ENCODE data around the gene C1QA.

C1QA gene

GRCh38 chr1:22636353-22636752 is at the start of gene C1QA:
Gene C1QA, plus strand, starts transcription at chr1:22636628. Its CDS starts 989 bp downstream, at chr1:22637617.
- Histone ChIP-seq H3K9me3 (ENCODE audit: severe bottlenecking) (no peaks in the 10 kb centered on the region), H3K4me3 (ENCODE audit: low read depth, low read length) (no peak within 1 kb of the TSS), H3K27ac (no peak within 1 kb of the TSS), H3K27me3 (ENCODE audit: insufficient read depth, low read depth, severe bottlenecking) (no peaks in the 10 kb centered on the region), H3K36me3 (no peaks in the 10 kb centered on the region)
- no peak for TF ChIP-seq CTCF (IDR thresholded peaks at IDR 0.05; ENCODE audit: low read depth, low read length)
- no peak for DNase-seq

- no peak overlapping the region for H3K4me3 ChIP-seq (ENCODE audit: low read depth, low read length)
- no peak overlapping the region for H3K27ac ChIP-seq
- DNase-seq: no peak
- no peaks in the 10 kb centered on the region; the same call in 1 of the 2 replicates for H3K36me3 ChIP-seq
- no peaks in the 10 kb centered on the region for H3K27me3 ChIP-seq (ENCODE audit: insufficient read depth, low read depth, severe bottlenecking)
- no peaks in the 10 kb centered on the region for H3K9me3 ChIP-seq (ENCODE audit: severe bottlenecking)
- TF ChIP-seq CTCF (IDR thresholded peaks at IDR 0.05; ENCODE audit: low read depth, low read length): no peak
Measured at GRCh38 chr1:22587247-22587646, 49.2 kb upstream of the C1QA start.

- no peak for DNase-seq
- H3K4me3 ChIP-seq (ENCODE audit: low read depth, low read length): no peak overlapping the region
- H3K36me3 ChIP-seq: no peaks in the 10 kb centered on the region; the same call in 1 of the 2 replicates
- H3K27ac ChIP-seq: no peak overlapping the region
- H3K27me3 ChIP-seq (ENCODE audit: insufficient read depth, low read depth, severe bottlenecking): no peaks in the 10 kb centered on the region
- H3K9me3 ChIP-seq (ENCODE audit: severe bottlenecking): no peaks in the 10 kb centered on the region
- TF ChIP-seq CTCF (IDR thresholded peaks at IDR 0.05; ENCODE audit: low read depth, low read length): no peak
Measured at GRCh38 chr1:22588899-22589422, 47.5 kb upstream of the C1QA start.

- TF ChIP-seq CTCF (IDR thresholded peaks at IDR 0.05; ENCODE audit: low read depth, low read length): no peak
- Histone ChIP-seq H3K36me3 (no peaks in the 10 kb centered on the region; the same call in 1 of the 2 replicates), H3K27ac (no peak overlapping the region), H3K27me3 (ENCODE audit: insufficient read depth, low read depth, severe bottlenecking) (no peaks in the 10 kb centered on the region), H3K4me3 (ENCODE audit: low read depth, low read length) (no peak overlapping the region), H3K9me3 (ENCODE audit: severe bottlenecking) (no peaks in the 10 kb centered on the region)
- DNase-seq: no peak
Measured at GRCh38 chr1:22591576-22591975, 44.9 kb upstream of the C1QA start.

GRCh38 chr1:22592051-22592450 is 44.4 kb upstream of the C1QA start:
- no peak for DNase-seq
- Histone ChIP-seq H3K27ac (no peak overlapping the region), H3K9me3 (ENCODE audit: severe bottlenecking) (no peaks in the 10 kb centered on the region), H3K4me3 (ENCODE audit: low read depth, low read length) (no peak overlapping the region), H3K27me3 (ENCODE audit: insufficient read depth, low read depth, severe bottlenecking) (no peaks in the 10 kb centered on the region), H3K36me3 (no peaks in the 10 kb centered on the region; the same call in 1 of the 2 replicates)
- no peak for TF ChIP-seq CTCF (IDR thresholded peaks at IDR 0.05; ENCODE audit: low read depth, low read length)
